Measurements from ENCODE around the gene WNT11. TPM values are rescaled to one million over a fixed set of nuclear protein-coding genes. Genes with fewer than 3 reads are reported as not detected.

Gene WNT11
- total and polyA plus RNA-seq, 2 donors from 2014 or later, result 0.80 to 2.2 TPM

DNA sequence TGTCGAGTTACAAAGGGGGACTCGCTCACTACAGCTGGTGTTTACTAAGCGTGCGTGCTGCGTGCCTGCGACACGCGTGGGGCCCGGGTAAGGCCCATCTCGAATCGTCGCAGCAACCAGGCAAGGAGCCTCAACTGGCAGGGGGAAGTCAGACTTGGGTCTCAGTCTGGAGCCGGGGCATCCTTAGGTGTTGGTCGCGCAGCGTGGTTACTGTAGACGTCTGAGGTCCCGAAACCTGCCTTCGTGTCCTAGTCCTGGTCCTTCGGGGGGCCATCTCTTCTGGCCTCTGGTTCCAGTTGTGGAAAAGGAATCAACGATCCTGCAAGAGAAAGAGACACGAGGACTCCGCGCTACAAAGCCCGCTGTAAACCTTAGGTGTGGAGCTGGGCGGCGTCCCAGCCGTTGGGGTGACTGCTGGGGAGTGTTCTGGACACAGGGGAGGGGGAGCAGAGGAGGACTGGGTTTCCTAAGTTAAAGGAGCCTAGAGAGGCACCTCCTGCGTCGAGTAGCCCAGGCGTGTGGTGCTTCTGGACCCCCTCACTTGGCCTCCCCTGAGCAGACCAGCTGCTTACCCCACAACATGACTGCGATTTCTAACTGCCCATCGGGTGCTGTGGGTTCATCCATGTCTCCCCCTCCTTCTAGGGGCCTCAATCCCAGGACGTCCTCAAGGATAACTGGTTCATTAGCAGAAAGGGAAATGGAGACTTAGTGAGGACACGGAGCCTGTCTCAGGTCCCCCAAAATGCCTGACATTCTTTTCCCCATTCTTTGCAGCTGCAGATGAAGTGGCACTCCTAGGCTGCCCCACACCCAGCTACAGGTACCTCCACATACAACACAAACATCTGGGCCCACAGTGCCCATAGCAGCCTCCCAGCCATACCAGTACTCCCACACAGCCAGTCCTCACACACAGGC lies 4.9 kb upstream of the WNT11 start:
- H3K4me1 ChIP-seq (ENCODE audit: control insufficient read depth in 2 of 3, insufficient read depth in 2 of 3, low read depth in 1 of 3, low read length in 3 of 3), result peaks cover 0 to 17% (median 4%) of the 10 kb centered on the region in 3 donors
- peaks cover 6% of the 10 kb centered on the region for H3K27me3 ChIP-seq (ENCODE audit: control insufficient read depth, insufficient read depth, low read length)
- H3K36me3 ChIP-seq (ENCODE audit: control insufficient read depth in 2 of 3, insufficient read depth in 3 of 3, low read length in 3 of 3), result no peaks in the 10 kb centered on the region
- peak in 3 of 5 donors; percentile 23 to 35 (median 31) for DNase-seq
- H3K27ac ChIP-seq (ENCODE audit: low read depth in 2 of 2, low read length in 2 of 2), result no peak overlapping the region
- intact Hi-C loops (cut with DNase I), result no loop called here
- no peaks in the 10 kb centered on the region for H3K9me3 ChIP-seq (ENCODE audit: control insufficient read depth in 2 of 3, insufficient read depth in 1 of 3, low read length in 3 of 3)
- no peak for FAIRE-seq
- H3K9ac ChIP-seq (ENCODE audit: low read length in 3 of 3), result no peak overlapping the region
- H3K4me3 ChIP-seq (ENCODE audit: low read length in 3 of 3), result peak overlapping the region in 1 of 3 donors; percentile 35
- TF ChIP-seq, protein P1, sequence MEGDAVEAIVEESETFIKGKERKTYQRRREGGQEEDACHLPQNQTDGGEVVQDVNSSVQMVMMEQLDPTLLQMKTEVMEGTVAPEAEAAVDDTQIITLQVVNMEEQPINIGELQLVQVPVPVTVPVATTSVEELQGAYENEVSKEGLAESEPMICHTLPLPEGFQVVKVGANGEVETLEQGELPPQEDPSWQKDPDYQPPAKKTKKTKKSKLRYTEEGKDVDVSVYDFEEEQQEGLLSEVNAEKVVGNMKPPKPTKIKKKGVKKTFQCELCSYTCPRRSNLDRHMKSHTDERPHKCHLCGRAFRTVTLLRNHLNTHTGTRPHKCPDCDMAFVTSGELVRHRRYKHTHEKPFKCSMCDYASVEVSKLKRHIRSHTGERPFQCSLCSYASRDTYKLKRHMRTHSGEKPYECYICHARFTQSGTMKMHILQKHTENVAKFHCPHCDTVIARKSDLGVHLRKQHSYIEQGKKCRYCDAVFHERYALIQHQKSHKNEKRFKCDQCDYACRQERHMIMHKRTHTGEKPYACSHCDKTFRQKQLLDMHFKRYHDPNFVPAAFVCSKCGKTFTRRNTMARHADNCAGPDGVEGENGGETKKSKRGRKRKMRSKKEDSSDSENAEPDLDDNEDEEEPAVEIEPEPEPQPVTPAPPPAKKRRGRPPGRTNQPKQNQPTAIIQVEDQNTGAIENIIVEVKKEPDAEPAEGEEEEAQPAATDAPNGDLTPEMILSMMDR (IDR thresholded peaks at IDR 0.05; ENCODE audit: borderline replicate concordance, extremely low read depth, insufficient read depth), result no peak

DNA sequence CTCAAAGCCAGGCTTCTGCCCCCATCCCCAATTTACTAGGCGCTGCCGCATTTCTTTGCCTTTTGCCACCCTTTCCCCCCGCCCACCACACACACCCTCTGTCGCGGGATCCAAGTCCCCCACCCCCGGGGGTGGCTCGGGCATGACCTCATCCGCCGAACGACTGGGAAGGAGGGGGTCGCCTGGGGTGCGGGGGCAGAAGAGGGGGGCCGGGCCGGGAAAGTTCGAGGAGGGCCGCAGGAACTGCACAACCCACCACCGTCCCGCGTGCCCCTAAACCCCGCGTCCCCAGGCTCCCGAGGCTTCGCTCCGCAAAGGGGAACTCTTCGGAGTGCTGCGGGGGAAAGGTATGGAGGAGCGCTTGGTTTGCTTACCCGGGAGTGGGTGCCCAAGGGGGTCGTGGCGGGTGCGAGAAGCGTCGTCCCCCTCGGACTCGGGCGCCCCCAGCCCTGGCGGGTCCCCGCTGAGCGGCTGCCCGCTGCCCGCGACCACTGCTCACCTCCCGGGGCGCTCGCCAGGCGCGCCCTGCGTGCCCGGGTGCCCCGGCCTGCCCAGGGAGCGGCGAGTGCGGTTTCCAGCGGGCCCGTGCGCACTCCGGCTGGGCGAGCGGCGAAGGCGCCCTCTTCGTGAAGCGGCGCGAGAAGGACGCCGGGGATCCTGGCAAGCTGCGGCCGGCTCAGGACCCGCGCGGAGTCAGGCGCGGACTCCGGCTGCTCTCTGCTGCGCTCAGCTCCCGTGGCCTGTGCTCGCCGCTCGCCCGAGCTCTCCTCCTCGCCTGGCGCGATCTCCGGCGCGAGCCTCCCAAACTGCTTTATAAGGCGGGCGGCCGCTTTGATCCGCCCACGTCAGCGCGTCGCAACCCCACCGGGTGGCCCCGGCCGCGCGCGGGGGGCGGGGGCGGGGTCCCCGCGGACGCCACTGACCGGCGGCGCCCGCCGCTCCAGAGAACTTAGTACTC lies 4.0 kb upstream of the WNT11 start:
- Histone ChIP-seq H3K4me3 (ENCODE audit: low read length in 3 of 3) (peak overlapping the region in 2 of 3 donors; percentile 6 to 62), H3K36me3 (ENCODE audit: control insufficient read depth in 2 of 3, insufficient read depth in 3 of 3, low read length in 3 of 3) (no peaks in the 10 kb centered on the region), H3K9me3 (ENCODE audit: control insufficient read depth in 2 of 3, insufficient read depth in 1 of 3, low read length in 3 of 3) (no peaks in the 10 kb centered on the region), H3K9ac (ENCODE audit: low read length in 3 of 3) (no peak overlapping the region), H3K4me1 (ENCODE audit: control insufficient read depth in 2 of 3, insufficient read depth in 2 of 3, low read depth in 1 of 3, low read length in 3 of 3) (peaks cover 0 to 20% (median 4%) of the 10 kb centered on the region in 3 donors), H3K27ac (ENCODE audit: low read depth in 2 of 2, low read length in 2 of 2) (no peak overlapping the region), H3K27me3 (ENCODE audit: control insufficient read depth, insufficient read depth, low read length) (peaks cover 6% of the 10 kb centered on the region)
- TF ChIP-seq, protein P1 (IDR thresholded peaks at IDR 0.05; ENCODE audit: borderline replicate concordance, extremely low read depth, insufficient read depth), result no peak
- no peak for FAIRE-seq
- peak; percentile 78 to 91 (median 86) for DNase-seq
- intact Hi-C loops (cut with DNase I), result loop anchor here (10.0 kb wide), 1 partner anchor 105 kb away; no protein-coding TSS in a partner anchor

DNA sequence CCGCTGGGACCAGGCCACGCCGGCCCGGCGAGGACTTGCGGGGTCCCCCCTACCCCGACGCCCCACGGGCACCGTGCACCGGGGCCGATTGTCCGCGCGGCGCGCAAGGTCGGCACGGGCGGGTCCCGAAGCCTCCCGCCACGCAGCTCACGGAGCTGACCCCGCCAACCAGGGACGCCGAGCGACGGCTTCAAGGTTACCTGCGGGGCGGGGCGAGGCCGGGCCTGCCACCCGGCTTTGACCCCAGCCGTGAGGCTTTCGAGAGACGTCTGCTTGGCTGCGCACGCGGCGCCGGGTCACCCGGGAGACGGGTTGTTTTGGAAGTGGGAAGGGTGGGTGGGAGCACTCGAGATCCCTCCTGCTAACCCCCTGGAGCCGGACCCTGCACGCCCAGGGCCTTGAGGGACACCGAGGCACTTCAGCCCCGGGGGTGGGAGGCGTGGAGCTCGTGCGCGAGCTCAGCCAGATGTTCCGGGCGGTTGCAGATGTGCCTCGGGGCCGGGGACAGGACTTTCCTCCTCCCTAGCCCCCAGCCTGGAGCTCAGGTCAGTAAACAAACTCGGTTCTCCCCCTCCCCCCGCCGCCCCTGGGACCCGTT lies 3.2 kb upstream of the WNT11 start:
- peaks cover 0 to 20% (median 4%) of the 10 kb centered on the region in 3 donors for H3K4me1 ChIP-seq (ENCODE audit: control insufficient read depth in 2 of 3, insufficient read depth in 2 of 3, low read depth in 1 of 3, low read length in 3 of 3)
- peak; percentile 51 to 78 (median 56) for DNase-seq

More for the DNA sequence above, 3.2 kb upstream of the WNT11 start:
- H3K27ac ChIP-seq (ENCODE audit: low read depth in 2 of 2, low read length in 2 of 2), result no peak overlapping the region
- H3K9ac ChIP-seq (ENCODE audit: low read length in 3 of 3), result no peak overlapping the region
- H3K9me3 ChIP-seq (ENCODE audit: control insufficient read depth in 2 of 3, insufficient read depth in 1 of 3, low read length in 3 of 3), result no peaks in the 10 kb centered on the region
- intact Hi-C loops (cut with DNase I), result loop anchor here (10.0 kb wide), 1 partner anchor 105 kb away; no protein-coding TSS in a partner anchor
- TF ChIP-seq, protein P1 (IDR thresholded peaks at IDR 0.05; ENCODE audit: borderline replicate concordance, extremely low read depth, insufficient read depth), result no peak
- peak overlapping the region in 2 of 3 donors; percentile 14 to 62 for H3K4me3 ChIP-seq (ENCODE audit: low read length in 3 of 3)
- no peaks in the 10 kb centered on the region for H3K36me3 ChIP-seq (ENCODE audit: control insufficient read depth in 2 of 3, insufficient read depth in 3 of 3, low read length in 3 of 3)
- peaks cover 6% of the 10 kb centered on the region for H3K27me3 ChIP-seq (ENCODE audit: control insufficient read depth, insufficient read depth, low read length)
- no peak for FAIRE-seq
